ENCODE data around the gene XIRP2. TPM values are rescaled to one million over a fixed set of nuclear protein-coding genes. Genes with fewer than 3 reads are reported as not detected.

Gene XIRP2
- total and polyA plus RNA-seq, 7 experiments from 2014 or later = not detected

GRCh38 chr2:166959556-166959955 lies 71.3 kb downstream of the XIRP2 start:
- POLR2A ChIA-PET = no interaction called here
- H3K9me3 Mint-ChIP-seq = peaks cover 0 to 4% (median 0%) of the 10 kb centered on the region in 11 donors

GRCh38 chr2:166960702-166961270 lies 72.5 kb downstream of the XIRP2 start:
- Histone ChIP-seq H3K27me3 (ENCODE audit: control insufficient read depth in 2 of 2, insufficient read depth in 2 of 2, low read length in 2 of 2) (no peaks in the 10 kb centered on the region), H3K27ac (ENCODE audit: low read depth, low read length) (no peak overlapping the region), H3K36me3 (ENCODE audit: control insufficient read depth in 2 of 3, insufficient read depth in 3 of 3, low read length in 3 of 3) (no peaks in the 10 kb centered on the region), H3K4me3 (ENCODE audit: low read length) (no peak overlapping the region), H3K9me3 (ENCODE audit: control insufficient read depth in 2 of 3, low read length in 3 of 3) (no peaks in the 10 kb centered on the region), H3K4me1 (ENCODE audit: control insufficient read depth in 2 of 2, insufficient read depth in 2 of 2, low read length in 2 of 2) (no peaks in the 10 kb centered on the region)
- CTCF ChIA-PET = interaction anchor here (0.6 kb wide), 1 partner anchor 54 kb away, joined by 4 read pairs; no protein-coding TSS in a partner anchor
- peaks cover 0 to 9% (median 4%) of the 10 kb centered on the region in 7 donors for H3K4me1 Mint-ChIP-seq
- no peak overlapping the region for H3K27ac Mint-ChIP-seq
- ATAC-seq = no peak
- intact Hi-C loops (cut with micrococcal nuclease) = no loop called here
- H3K36me3 Mint-ChIP-seq = no peaks in the 10 kb centered on the region
- peaks cover 0 to 7% (median 0%) of the 10 kb centered on the region in 11 donors for H3K9me3 Mint-ChIP-seq
- H3K4me3 Mint-ChIP-seq = no peak overlapping the region
- DNase-seq = no peak
- POLR2A ChIA-PET = no interaction called here
- H3K27me3 Mint-ChIP-seq = peaks cover 0 to 9% (median 0%) of the 10 kb centered on the region in 5 donors

More at GRCh38 chr2:166959556-166959955, 71.3 kb downstream of the XIRP2 start:
- ATAC-seq (no peak), DNase-seq (no peak)
- CTCF ChIA-PET = no interaction called here
- H3K4me1 Mint-ChIP-seq = peaks cover 0 to 9% (median 4%) of the 10 kb centered on the region in 7 donors
- H3K4me1 ChIP-seq (ENCODE audit: control insufficient read depth in 2 of 2, insufficient read depth in 2 of 2, low read length in 2 of 2) = no peaks in the 10 kb centered on the region
- no peaks in the 10 kb centered on the region for H3K9me3 ChIP-seq (ENCODE audit: control insufficient read depth in 2 of 3, low read length in 3 of 3)
- H3K4me3 Mint-ChIP-seq = no peak overlapping the region
- no peak overlapping the region for H3K4me3 ChIP-seq (ENCODE audit: low read length)
- H3K36me3 ChIP-seq (ENCODE audit: control insufficient read depth in 2 of 3, insufficient read depth in 3 of 3, low read length in 3 of 3) = no peaks in the 10 kb centered on the region
- H3K27ac Mint-ChIP-seq = no peak overlapping the region
- H3K27ac ChIP-seq (ENCODE audit: low read depth, low read length) = no peak overlapping the region
- no peaks in the 10 kb centered on the region for H3K36me3 Mint-ChIP-seq
- peaks cover 0 to 9% (median 0%) of the 10 kb centered on the region in 5 donors for H3K27me3 Mint-ChIP-seq
- no peaks in the 10 kb centered on the region for H3K27me3 ChIP-seq (ENCODE audit: control insufficient read depth in 2 of 2, insufficient read depth in 2 of 2, low read length in 2 of 2)
- intact Hi-C loops (cut with micrococcal nuclease) = no loop called here

GRCh38 chr2:166961933-166962332 lies 73.7 kb downstream of the XIRP2 start:
- no peak overlapping the region for H3K27ac ChIP-seq (ENCODE audit: low read depth, low read length)
- H3K27ac Mint-ChIP-seq = no peak overlapping the region
- POLR2A ChIA-PET = no interaction called here

GRCh38 chr2:166969486-166969885 lies 81.2 kb downstream of the XIRP2 start:
- no peak overlapping the region for H3K27ac ChIP-seq (ENCODE audit: low read depth, low read length)
- Mint-ChIP-seq H3K27me3 (peaks cover 0 to 4% (median 0%) of the 10 kb centered on the region in 5 donors), H3K27ac (no peak overlapping the region), H3K36me3 (no peaks in the 10 kb centered on the region), H3K4me1 (no peaks in the 10 kb centered on the region), H3K4me3 (no peak overlapping the region), H3K9me3 (peaks cover 0 to 6% (median 0%) of the 10 kb centered on the region in 11 donors)
- H3K4me3 ChIP-seq (ENCODE audit: low read length) = no peak overlapping the region
- no peak for DNase-seq
- no peaks in the 10 kb centered on the region for H3K36me3 ChIP-seq (ENCODE audit: control insufficient read depth in 2 of 3, insufficient read depth in 3 of 3, low read length in 3 of 3)
- H3K9me3 ChIP-seq (ENCODE audit: control insufficient read depth in 2 of 3, low read length in 3 of 3) = no peaks in the 10 kb centered on the region
- POLR2A ChIA-PET = no interaction called here
- ATAC-seq = no peak
- H3K27me3 ChIP-seq (ENCODE audit: control insufficient read depth in 2 of 2, insufficient read depth in 2 of 2, low read length in 2 of 2) = no peaks in the 10 kb centered on the region
- intact Hi-C loops (cut with micrococcal nuclease) = no loop called here
- H3K4me1 ChIP-seq (ENCODE audit: control insufficient read depth in 2 of 2, insufficient read depth in 2 of 2, low read length in 2 of 2) = no peaks in the 10 kb centered on the region
- CTCF ChIA-PET = no interaction called here

More at GRCh38 chr2:166961933-166962332, 73.7 kb downstream of the XIRP2 start:
- H3K4me1 ChIP-seq (ENCODE audit: control insufficient read depth in 2 of 2, insufficient read depth in 2 of 2, low read length in 2 of 2) = no peaks in the 10 kb centered on the region
- Mint-ChIP-seq H3K36me3 (no peaks in the 10 kb centered on the region), H3K9me3 (peaks cover 0 to 7% (median 0%) of the 10 kb centered on the region in 11 donors), H3K4me1 (peaks cover 0 to 9% (median 4%) of the 10 kb centered on the region in 7 donors), H3K4me3 (no peak overlapping the region), H3K27me3 (peaks cover 0 to 9% (median 0%) of the 10 kb centered on the region in 5 donors)
- no peak for DNase-seq
- H3K27me3 ChIP-seq (ENCODE audit: control insufficient read depth in 2 of 2, insufficient read depth in 2 of 2, low read length in 2 of 2) = no peaks in the 10 kb centered on the region
- H3K36me3 ChIP-seq (ENCODE audit: control insufficient read depth in 2 of 3, insufficient read depth in 3 of 3, low read length in 3 of 3) = no peaks in the 10 kb centered on the region
- no peak overlapping the region for H3K4me3 ChIP-seq (ENCODE audit: low read length)
- no peaks in the 10 kb centered on the region for H3K9me3 ChIP-seq (ENCODE audit: control insufficient read depth in 2 of 3, low read length in 3 of 3)
- ATAC-seq = no peak
- intact Hi-C loops (cut with micrococcal nuclease) = no loop called here
- CTCF ChIA-PET = no interaction called here

- no peak for ATAC-seq
- Histone ChIP-seq H3K36me3 (ENCODE audit: control insufficient read depth in 2 of 3, insufficient read depth in 3 of 3, low read length in 3 of 3) (no peaks in the 10 kb centered on the region), H3K9me3 (ENCODE audit: control insufficient read depth in 2 of 3, low read length in 3 of 3) (no peaks in the 10 kb centered on the region), H3K27ac (ENCODE audit: low read depth, low read length) (no peak overlapping the region), H3K4me1 (ENCODE audit: control insufficient read depth in 2 of 2, insufficient read depth in 2 of 2, low read length in 2 of 2) (no peaks in the 10 kb centered on the region), H3K27me3 (ENCODE audit: control insufficient read depth in 2 of 2, insufficient read depth in 2 of 2, low read length in 2 of 2) (no peaks in the 10 kb centered on the region), H3K4me3 (ENCODE audit: low read length) (no peak overlapping the region)
- Mint-ChIP-seq H3K27me3 (peaks cover 0 to 4% (median 0%) of the 10 kb centered on the region in 5 donors), H3K4me3 (no peak overlapping the region), H3K27ac (no peak overlapping the region), H3K4me1 (no peaks in the 10 kb centered on the region), H3K9me3 (peaks cover 0 to 6% (median 0%) of the 10 kb centered on the region in 11 donors), H3K36me3 (no peaks in the 10 kb centered on the region)
- no peak for DNase-seq
- intact Hi-C loops (cut with micrococcal nuclease) = no loop called here
- ChIA-PET CTCF (no interaction called here), POLR2A (no interaction called here)
These were observed 83.7 kb downstream of the XIRP2 start for GRCh38 chr2:166972002-166972401.

GRCh38 chr2:166972418-166972817 lies 84.1 kb downstream of the XIRP2 start:
- ATAC-seq (no peak), DNase-seq (no peak)
- intact Hi-C loops (cut with micrococcal nuclease) = no loop called here
- Mint-ChIP-seq H3K4me3 (no peak overlapping the region), H3K4me1 (no peaks in the 10 kb centered on the region), H3K27ac (no peak overlapping the region), H3K27me3 (peaks cover 0 to 4% (median 0%) of the 10 kb centered on the region in 5 donors), H3K36me3 (no peaks in the 10 kb centered on the region), H3K9me3 (peaks cover 0 to 6% (median 0%) of the 10 kb centered on the region in 11 donors)
- POLR2A ChIA-PET = no interaction called here
- H3K4me3 ChIP-seq (ENCODE audit: low read length) = no peak overlapping the region
- no peaks in the 10 kb centered on the region for H3K9me3 ChIP-seq (ENCODE audit: control insufficient read depth in 2 of 3, low read length in 3 of 3)
- no peaks in the 10 kb centered on the region for H3K36me3 ChIP-seq (ENCODE audit: control insufficient read depth in 2 of 3, insufficient read depth in 3 of 3, low read length in 3 of 3)
- H3K4me1 ChIP-seq (ENCODE audit: control insufficient read depth in 2 of 2, insufficient read depth in 2 of 2, low read length in 2 of 2) = no peaks in the 10 kb centered on the region
- no peaks in the 10 kb centered on the region for H3K27me3 ChIP-seq (ENCODE audit: control insufficient read depth in 2 of 2, insufficient read depth in 2 of 2, low read length in 2 of 2)
- no peak overlapping the region for H3K27ac ChIP-seq (ENCODE audit: low read depth, low read length)
- CTCF ChIA-PET = no interaction called here

GRCh38 chr2:166984188-166984587 lies 95.9 kb downstream of the XIRP2 start:
- peaks cover 0 to 33% (median 7%) of the 10 kb centered on the region in 11 donors for H3K9me3 Mint-ChIP-seq
- intact Hi-C loops (cut with micrococcal nuclease) = no loop called here
- H3K9me3 ChIP-seq (ENCODE audit: control insufficient read depth in 2 of 3, low read length in 3 of 3) = no peaks in the 10 kb centered on the region
- no peak for DNase-seq
- H3K4me3 ChIP-seq (ENCODE audit: low read length) = no peak overlapping the region
- no peaks in the 10 kb centered on the region for H3K4me1 ChIP-seq (ENCODE audit: control insufficient read depth in 2 of 2, insufficient read depth in 2 of 2, low read length in 2 of 2)
- no peaks in the 10 kb centered on the region for H3K27me3 ChIP-seq (ENCODE audit: control insufficient read depth in 2 of 2, insufficient read depth in 2 of 2, low read length in 2 of 2)
- no peak overlapping the region for H3K27ac ChIP-seq (ENCODE audit: low read depth, low read length)
- H3K4me3 Mint-ChIP-seq = no peak overlapping the region
- H3K27me3 Mint-ChIP-seq = no peaks in the 10 kb centered on the region
- no peaks in the 10 kb centered on the region for H3K4me1 Mint-ChIP-seq
- no peak overlapping the region for H3K27ac Mint-ChIP-seq
- no peak for ATAC-seq
- ChIA-PET POLR2A (no interaction called here), CTCF (no interaction called here)
- H3K36me3 ChIP-seq (ENCODE audit: control insufficient read depth in 2 of 3, insufficient read depth in 3 of 3, low read length in 3 of 3) = no peaks in the 10 kb centered on the region
- H3K36me3 Mint-ChIP-seq = peaks cover 0 to 7% (median 0%) of the 10 kb centered on the region in 5 donors
